Measurements from ENCODE around the gene FNDC10.
"Not testable (repeated sequence)": the region's sequence is repeated elsewhere in the genome, so short reads cannot be mapped to it uniquely, and the experiment has no call there.

FNDC10 gene

GRCh38 chr1:1600861-1601563 is 1.1 kb upstream of the FNDC10 start:
- H3K4me1 ChIP-seq (ENCODE audit: insufficient read depth, low read length): 0 out of 2 replicates have a peak, but pooled peaks cover 3% of the 10 kb centered on the region
- no peak overlapping the region for H3K9ac ChIP-seq (ENCODE audit: low read depth, low read length)
- no peak overlapping the region for H3K27ac ChIP-seq (ENCODE audit: low read length)
- no peak overlapping the region for H3K4me3 ChIP-seq (ENCODE audit: low read length)
- peaks cover 75% of the 10 kb centered on the region for H3K27me3 ChIP-seq (ENCODE audit: insufficient read depth, low read length)
- H3K36me3 ChIP-seq (ENCODE audit: insufficient read depth, low read depth, low read length): no peaks in the 10 kb centered on the region
- H3K9me3 ChIP-seq (ENCODE audit: insufficient read depth, low read depth, low read length): no peaks in the 10 kb centered on the region

- H3K9me3 ChIP-seq (ENCODE audit: insufficient read depth, low read depth, low read length): no peaks in the 10 kb centered on the region
Measured at GRCh38 chr1:1599030-1599934, 653 bp downstream of the FNDC10 start.

GRCh38 chr1:1598720-1599029 is 1.3 kb downstream of the FNDC10 start:
- Histone ChIP-seq H3K4me1 (ENCODE audit: insufficient read depth, low read length) (0 out of 2 replicates have a peak, but pooled peaks cover 3% of the 10 kb centered on the region), H3K4me3 (ENCODE audit: low read length) (no peak overlapping the region), H3K9me3 (ENCODE audit: insufficient read depth, low read depth, low read length) (no peaks in the 10 kb centered on the region), H3K9ac (ENCODE audit: low read depth, low read length) (no peak overlapping the region), H3K27ac (ENCODE audit: low read length) (no peak overlapping the region), H3K27me3 (ENCODE audit: insufficient read depth, low read length) (peaks cover 83% of the 10 kb centered on the region), H3K36me3 (ENCODE audit: insufficient read depth, low read depth, low read length) (no peaks in the 10 kb centered on the region)

More at GRCh38 chr1:1599030-1599934, 653 bp downstream of the FNDC10 start:
- 0 out of 2 replicates have a peak, but pooled peaks cover 3% of the 10 kb centered on the region for H3K4me1 ChIP-seq (ENCODE audit: insufficient read depth, low read length)
- H3K4me3 ChIP-seq (ENCODE audit: low read length): peak overlapping the region; percentile 38; the same call in 1 of the 2 replicates
- peaks cover 89% of the 10 kb centered on the region for H3K27me3 ChIP-seq (ENCODE audit: insufficient read depth, low read length)
- no peaks in the 10 kb centered on the region for H3K36me3 ChIP-seq (ENCODE audit: insufficient read depth, low read depth, low read length)
- no peak overlapping the region for H3K27ac ChIP-seq (ENCODE audit: low read length)
- no peak overlapping the region for H3K9ac ChIP-seq (ENCODE audit: low read depth, low read length)

- no peak overlapping the region for H3K27ac ChIP-seq (ENCODE audit: low read length)
- H3K9me3 ChIP-seq (ENCODE audit: insufficient read depth, low read depth, low read length): no peaks in the 10 kb centered on the region
- H3K36me3 ChIP-seq (ENCODE audit: insufficient read depth, low read depth, low read length): no peaks in the 10 kb centered on the region
- 0 out of 2 replicates have a peak, but pooled peaks cover 3% of the 10 kb centered on the region for H3K4me1 ChIP-seq (ENCODE audit: insufficient read depth, low read length)
- no peak overlapping the region for H3K9ac ChIP-seq (ENCODE audit: low read depth, low read length)
- H3K4me3 ChIP-seq (ENCODE audit: low read length): no peak overlapping the region
- peaks cover 78% of the 10 kb centered on the region for H3K27me3 ChIP-seq (ENCODE audit: insufficient read depth, low read length)
Measured at GRCh38 chr1:1598051-1598719, 1.8 kb downstream of the FNDC10 start.

- H3K9ac ChIP-seq (ENCODE audit: low read depth, low read length): no peak overlapping the region
- no peaks in the 10 kb centered on the region for H3K36me3 ChIP-seq (ENCODE audit: insufficient read depth, low read depth, low read length)
- no peaks in the 10 kb centered on the region for H3K9me3 ChIP-seq (ENCODE audit: insufficient read depth, low read depth, low read length)
- 0 out of 2 replicates have a peak, but pooled peaks cover 3% of the 10 kb centered on the region for H3K4me1 ChIP-seq (ENCODE audit: insufficient read depth, low read length)
- no peak overlapping the region for H3K4me3 ChIP-seq (ENCODE audit: low read length)
- H3K27me3 ChIP-seq (ENCODE audit: insufficient read depth, low read length): peaks cover 71% of the 10 kb centered on the region
- no peak overlapping the region for H3K27ac ChIP-seq (ENCODE audit: low read length)
Measured at GRCh38 chr1:1597275-1597930, 2.5 kb downstream of the FNDC10 start.

GRCh38 chr1:1596493-1597274 is 3.3 kb downstream of the FNDC10 start:
- Histone ChIP-seq H3K27me3 (ENCODE audit: insufficient read depth, low read length) (peaks cover 63% of the 10 kb centered on the region), H3K9ac (ENCODE audit: low read depth, low read length) (no peak overlapping the region), H3K9me3 (ENCODE audit: insufficient read depth, low read depth, low read length) (no peaks in the 10 kb centered on the region), H3K4me3 (ENCODE audit: low read length) (no peak overlapping the region), H3K4me1 (ENCODE audit: insufficient read depth, low read length) (0 out of 2 replicates have a peak, but pooled peaks cover 3% of the 10 kb centered on the region), H3K27ac (ENCODE audit: low read length) (no peak overlapping the region), H3K36me3 (ENCODE audit: insufficient read depth, low read depth, low read length) (no peaks in the 10 kb centered on the region)

GRCh38 chr1:1595341-1595740 is 4.6 kb downstream of the FNDC10 start:
- not testable (repeated sequence) for H3K9ac ChIP-seq (ENCODE audit: low read depth, low read length); H3K4me1 ChIP-seq (ENCODE audit: insufficient read depth, low read length); H3K9me3 ChIP-seq (ENCODE audit: insufficient read depth, low read depth, low read length); H3K36me3 ChIP-seq (ENCODE audit: insufficient read depth, low read depth, low read length); H3K27ac ChIP-seq (ENCODE audit: low read length); H3K4me3 ChIP-seq (ENCODE audit: low read length)
- H3K27me3 ChIP-seq (ENCODE audit: insufficient read depth, low read length): peaks cover 50% of the 10 kb centered on the region

- Histone ChIP-seq H3K9me3 (ENCODE audit: insufficient read depth, low read depth, low read length) (no peaks in the 10 kb centered on the region), H3K9ac (ENCODE audit: low read depth, low read length) (no peak overlapping the region), H3K27me3 (ENCODE audit: insufficient read depth, low read length) (peaks cover 48% of the 10 kb centered on the region), H3K4me3 (ENCODE audit: low read length) (no peak overlapping the region), H3K36me3 (ENCODE audit: insufficient read depth, low read depth, low read length) (no peaks in the 10 kb centered on the region), H3K4me1 (ENCODE audit: insufficient read depth, low read length) (0 out of 2 replicates have a peak, but pooled peaks cover 3% of the 10 kb centered on the region), H3K27ac (ENCODE audit: low read length) (no peak overlapping the region)
Measured at GRCh38 chr1:1594602-1595260, 5.2 kb downstream of the FNDC10 start.

GRCh38 chr1:1593834-1594601 is 5.9 kb downstream of the FNDC10 start:
- no peak overlapping the region for H3K4me3 ChIP-seq (ENCODE audit: low read length)
- no peak overlapping the region for H3K9ac ChIP-seq (ENCODE audit: low read depth, low read length)
- H3K9me3 ChIP-seq (ENCODE audit: insufficient read depth, low read depth, low read length): no peaks in the 10 kb centered on the region
- no peaks in the 10 kb centered on the region for H3K36me3 ChIP-seq (ENCODE audit: insufficient read depth, low read depth, low read length)
- H3K4me1 ChIP-seq (ENCODE audit: insufficient read depth, low read length): 0 out of 2 replicates have a peak, but pooled peaks cover 3% of the 10 kb centered on the region
- peaks cover 42% of the 10 kb centered on the region for H3K27me3 ChIP-seq (ENCODE audit: insufficient read depth, low read length)
- no peak overlapping the region for H3K27ac ChIP-seq (ENCODE audit: low read length)

- no peaks in the 10 kb centered on the region for H3K9me3 ChIP-seq (ENCODE audit: insufficient read depth, low read depth, low read length)
- peaks cover 24% of the 10 kb centered on the region for H3K27me3 ChIP-seq (ENCODE audit: insufficient read depth, low read length)
- H3K4me3 ChIP-seq (ENCODE audit: low read length): no peak overlapping the region
- no peaks in the 10 kb centered on the region for H3K36me3 ChIP-seq (ENCODE audit: insufficient read depth, low read depth, low read length)
- H3K9ac ChIP-seq (ENCODE audit: low read depth, low read length): no peak overlapping the region
- H3K4me1 ChIP-seq (ENCODE audit: insufficient read depth, low read length): no peaks in the 10 kb centered on the region
- no peak overlapping the region for H3K27ac ChIP-seq (ENCODE audit: low read length)
Measured at GRCh38 chr1:1591452-1591851, 8.5 kb downstream of the FNDC10 start.
